Naive B cell (primary cell): ENCODE data around the gene CAPG. TPM values are rescaled to one million over a fixed set of nuclear protein-coding genes. Genes with fewer than 3 reads are reported as not detected.

Source experiments
- ATAC-seq, 2 donors: fragments of 150-1000 bp; cut with Tn5 transposase; 2 replicates each; pipeline ENCODE4 v1.10.0; 2021; ENCODE audit warnings: low read depth in 2 of 2, mild to moderate bottlenecking in 2 of 2, moderate library complexity in 2 of 2
- DNase-seq: peaks from one replicate; pipeline ENCODE4 v3.0.0; 2022
- H3K27ac Mint-ChIP-seq, 6 donors: one replicate each; pipeline ENCODE4 v1.8.0; 2020 to 2022; ENCODE audit warnings: mild to moderate bottlenecking in 6 of 6, mixed read lengths in 6 of 6, moderate library complexity in 5 of 6, inconsistent platforms in 2 of 6
- H3K27me3 Mint-ChIP-seq, 3 donors: one replicate each; pipeline ENCODE4 v1.8.0; 2021 to 2022; ENCODE audit warnings: mixed read lengths in 3 of 3, mild to moderate bottlenecking in 1 of 3
- H3K36me3 Mint-ChIP-seq, 2 donors: one replicate each; pipeline ENCODE4 v1.8.0; 2020 to 2022; ENCODE audit warnings: mixed read lengths in 2 of 2, inconsistent platforms in 1 of 2, mild to moderate bottlenecking in 1 of 2
- H3K4me1 Mint-ChIP-seq, 3 donors: one replicate each; pipeline ENCODE4 v1.8.0; 2020 to 2022; ENCODE audit warnings: mixed read lengths in 3 of 3, inconsistent platforms in 1 of 3, mild to moderate bottlenecking in 1 of 3, moderate library complexity in 1 of 3
- H3K4me3 Mint-ChIP-seq, 8 donors: one replicate each; pipeline ENCODE4 v1.8.0; 2020 to 2022; ENCODE audit warnings: mild to moderate bottlenecking in 8 of 8, mixed read lengths in 8 of 8, moderate library complexity in 8 of 8, inconsistent platforms in 2 of 8
- H3K9me3 Mint-ChIP-seq, 7 donors: one replicate each; pipeline ENCODE4 v1.8.0; 2020 to 2022; ENCODE audit warnings: mixed read lengths in 7 of 7, mild to moderate bottlenecking in 5 of 7, inconsistent platforms in 2 of 7, moderate library complexity in 1 of 7
- polyA plus RNA-seq, 6 donors: library from polyadenylated mRNA; unstranded; fragments of 300-500 nt; fragmentation: Illumina TruSeq; gene quantifications; one replicate each; pipeline ENCODE4 v1.2.3, GENCODE V29; 2021; ENCODE audit warnings: low read depth in 6 of 6

CAPG gene
- polyA plus RNA-seq, 6 donors from 2014 or later, result 114 to 414 (median 282) TPM

DNA sequence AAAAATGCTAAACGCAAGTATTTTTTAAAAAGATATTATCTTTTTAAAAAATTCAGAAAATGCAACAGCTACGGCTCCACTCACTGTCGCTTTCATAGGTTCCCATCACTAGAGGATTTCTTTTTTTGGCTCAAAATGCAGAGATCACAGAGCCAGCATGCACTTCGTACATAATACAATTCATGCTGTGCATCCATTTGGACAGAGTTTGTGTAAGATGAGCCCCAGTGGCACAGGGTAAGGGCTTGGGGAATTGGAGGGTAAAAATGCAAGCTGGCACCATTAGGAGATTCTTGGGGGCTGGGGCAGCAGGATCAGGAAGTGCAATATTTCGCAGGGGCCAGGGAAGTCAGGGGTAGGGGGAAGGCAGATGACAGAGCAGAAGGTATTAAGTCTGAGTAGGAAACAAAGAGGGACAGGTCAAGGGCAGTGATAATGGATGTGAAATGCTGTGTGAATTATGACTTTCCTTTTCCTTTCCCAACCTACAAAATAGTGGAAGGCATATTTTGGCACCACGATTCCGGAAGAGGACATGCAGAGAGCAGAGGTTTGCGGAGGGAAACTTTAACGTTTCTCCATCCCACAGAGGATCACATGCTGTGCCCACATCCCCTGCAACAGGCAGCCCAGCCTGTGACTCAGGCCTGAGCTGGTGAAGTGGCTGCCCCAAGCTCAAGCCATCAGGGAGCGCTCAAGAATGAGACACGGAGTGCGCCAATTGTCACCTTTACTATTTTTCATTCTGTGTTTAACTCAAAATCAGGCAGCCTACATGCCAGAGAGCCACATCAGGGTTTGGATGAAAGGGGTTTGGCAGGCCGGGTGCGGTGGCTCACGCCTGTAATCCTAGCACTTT is 4.7 kb downstream of the CAPG start:
- Mint-ChIP-seq H3K4me1 (peaks cover 43 to 65% (median 52%) of the 10 kb centered on the region in 3 donors), H3K36me3 (peaks cover 0 to 12% of the 10 kb centered on the region in 2 donors), H3K27me3 (no peaks in the 10 kb centered on the region), H3K4me3 (peak overlapping the region; percentile 5 to 81 (median 64)), H3K9me3 (no peaks in the 10 kb centered on the region), H3K27ac (peak overlapping the region in 5 of 6 donors; percentile 38 to 81 (median 78))
- ATAC-seq, result peak in 1 of 2 donors; percentile 7
- DNase-seq, result no peak

DNA sequence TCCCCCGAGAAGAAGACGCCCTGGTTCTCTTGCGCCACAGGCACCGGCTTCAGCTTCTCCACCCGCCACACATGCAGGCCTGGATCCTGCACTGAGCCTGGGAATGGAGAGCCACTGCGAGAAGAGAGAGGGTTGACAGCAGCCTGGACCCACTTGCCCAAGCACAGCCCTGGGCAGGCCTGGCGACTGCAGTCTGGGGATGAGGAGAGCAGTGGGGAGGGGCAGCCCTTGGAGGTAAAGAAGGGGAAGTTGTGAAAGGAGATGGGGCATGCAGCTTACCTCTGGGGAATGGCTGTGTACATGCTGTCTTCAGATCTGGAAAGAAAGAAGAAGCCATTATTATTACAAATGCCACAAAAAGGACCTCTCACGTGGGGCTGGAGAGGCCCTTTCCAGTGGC is 8.3 kb downstream of the CAPG start:
- peaks cover 0 to 31% of the 10 kb centered on the region in 2 donors for H3K36me3 Mint-ChIP-seq
- H3K27me3 Mint-ChIP-seq, result no peaks in the 10 kb centered on the region
- no peak for DNase-seq
- peak overlapping the region in 7 of 8 donors; percentile 8 to 85 (median 67) for H3K4me3 Mint-ChIP-seq
- no peaks in the 10 kb centered on the region for H3K9me3 Mint-ChIP-seq
- H3K27ac Mint-ChIP-seq, result peak overlapping the region in 4 of 6 donors; percentile 76 to 92 (median 90)
- ATAC-seq, result peak; percentile 79 to 81
- H3K4me1 Mint-ChIP-seq, result peaks cover 19 to 45% (median 37%) of the 10 kb centered on the region in 3 donors

- peaks cover 0 to 35% of the 10 kb centered on the region in 2 donors for H3K36me3 Mint-ChIP-seq
- no peak for ATAC-seq
- peaks cover 19 to 47% (median 41%) of the 10 kb centered on the region in 3 donors for H3K4me1 Mint-ChIP-seq
- no peak for DNase-seq
- no peaks in the 10 kb centered on the region for H3K27me3 Mint-ChIP-seq
- no peak overlapping the region for H3K27ac Mint-ChIP-seq
- H3K9me3 Mint-ChIP-seq, result no peaks in the 10 kb centered on the region
- no peak overlapping the region for H3K4me3 Mint-ChIP-seq
Observed at GRCh38 chr2:85401464-85401805, 8.7 kb downstream of the CAPG start.

DNA sequence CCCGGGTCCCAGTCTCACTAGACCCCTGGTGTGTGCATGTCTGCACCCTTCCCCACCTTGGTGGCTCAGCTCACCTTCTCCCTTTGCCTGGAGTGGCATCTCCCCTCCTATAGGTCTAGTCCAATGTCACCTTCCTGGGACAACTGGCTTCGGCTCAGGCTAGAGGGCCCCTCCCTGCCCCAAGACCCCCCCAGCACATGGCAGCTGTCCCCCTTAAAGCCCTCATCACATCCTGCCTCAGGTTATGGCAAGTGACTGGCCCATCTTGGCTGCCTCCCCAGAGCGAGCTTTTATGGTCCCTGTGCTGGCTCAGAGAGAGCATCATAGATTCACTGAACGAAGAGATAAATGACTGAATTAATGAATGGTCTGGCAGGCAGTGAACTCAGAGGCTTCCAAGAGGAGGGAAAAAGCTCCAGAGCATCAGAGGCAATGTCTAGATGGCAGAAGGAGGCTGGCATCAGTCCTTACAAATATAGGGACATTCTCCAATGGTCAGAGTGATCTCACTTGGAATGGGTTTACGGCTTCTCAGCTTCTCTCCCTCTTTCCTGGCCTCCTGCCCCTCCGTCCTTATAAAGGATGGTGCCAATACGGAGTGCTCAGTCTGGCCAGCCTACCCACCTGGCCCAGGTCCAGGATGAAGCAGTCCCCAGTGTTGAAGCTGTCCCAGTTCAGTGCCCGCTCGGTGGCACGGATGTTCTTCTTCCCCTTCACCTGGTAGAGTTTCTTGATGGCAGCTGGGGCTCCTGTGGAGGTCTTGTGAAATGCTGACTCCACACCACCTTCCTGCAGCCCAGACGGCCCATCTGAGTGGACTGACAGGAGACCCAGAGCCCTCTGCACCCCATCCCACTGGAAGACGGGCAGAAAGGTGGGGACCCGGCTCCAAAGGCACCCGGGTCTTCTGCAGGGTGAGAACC is 9.4 kb downstream of the CAPG start:
- Mint-ChIP-seq H3K27me3 (no peaks in the 10 kb centered on the region), H3K9me3 (no peaks in the 10 kb centered on the region), H3K4me3 (peak overlapping the region in 1 of 8 donors; percentile 5), H3K4me1 (peaks cover 19 to 40% (median 40%) of the 10 kb centered on the region in 3 donors), H3K36me3 (peaks cover 0 to 38% of the 10 kb centered on the region in 2 donors), H3K27ac (peak overlapping the region in 4 of 6 donors; percentile 47 to 96 (median 68))
- ATAC-seq, result no peak
- no peak for DNase-seq

DNA sequence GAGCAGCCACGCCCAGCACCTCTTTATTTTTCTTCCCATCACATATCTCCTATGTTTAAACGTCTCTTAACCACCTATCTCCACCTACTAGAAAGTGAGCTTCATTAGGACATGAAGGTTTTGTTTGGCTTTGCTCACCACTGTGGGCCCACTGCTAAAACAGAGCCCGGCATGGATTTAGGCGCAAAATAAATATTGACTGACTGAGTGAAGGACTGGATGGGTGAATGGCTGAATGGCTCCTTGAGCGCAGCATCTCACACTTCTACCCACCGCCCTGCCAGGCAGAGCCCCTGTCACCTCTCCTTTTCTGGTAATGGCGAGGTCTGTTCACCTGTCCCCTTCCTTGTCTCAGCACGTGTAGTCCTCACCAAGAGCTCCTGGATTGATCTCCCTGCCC is 10.1 kb downstream of the CAPG start:
- Mint-ChIP-seq H3K9me3 (no peaks in the 10 kb centered on the region), H3K27ac (peak overlapping the region in 2 of 6 donors; percentile 47 to 96), H3K4me1 (peaks cover 11 to 33% (median 32%) of the 10 kb centered on the region in 3 donors), H3K4me3 (no peak overlapping the region), H3K27me3 (no peaks in the 10 kb centered on the region), H3K36me3 (peaks cover 0 to 38% of the 10 kb centered on the region in 2 donors)
- no peak for DNase-seq
- ATAC-seq, result no peak

DNA sequence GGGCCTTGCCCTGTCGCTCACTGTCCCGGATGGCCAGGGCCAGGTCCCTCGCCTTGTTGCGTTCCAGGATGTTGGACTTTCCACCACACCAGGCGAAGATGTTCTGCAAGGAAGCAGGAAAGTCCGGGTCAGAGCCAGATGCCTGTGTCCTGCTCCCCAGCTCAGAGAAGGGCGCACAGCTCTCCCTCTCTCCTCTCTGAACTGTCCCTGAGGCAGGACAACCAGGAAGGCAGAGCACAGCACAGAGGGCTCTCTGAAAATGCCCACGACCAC is 11.0 kb downstream of the CAPG start:
- no peak for DNase-seq
- no peaks in the 10 kb centered on the region for H3K27me3 Mint-ChIP-seq
- peaks cover 9 to 36% (median 30%) of the 10 kb centered on the region in 3 donors for H3K4me1 Mint-ChIP-seq
- ATAC-seq, result no peak
- H3K4me3 Mint-ChIP-seq, result peak overlapping the region in 1 of 8 donors; percentile 42
- peak overlapping the region in 4 of 6 donors; percentile 26 to 92 (median 79) for H3K27ac Mint-ChIP-seq
- H3K9me3 Mint-ChIP-seq, result no peaks in the 10 kb centered on the region
- peaks cover 0 to 38% of the 10 kb centered on the region in 2 donors for H3K36me3 Mint-ChIP-seq

DNA sequence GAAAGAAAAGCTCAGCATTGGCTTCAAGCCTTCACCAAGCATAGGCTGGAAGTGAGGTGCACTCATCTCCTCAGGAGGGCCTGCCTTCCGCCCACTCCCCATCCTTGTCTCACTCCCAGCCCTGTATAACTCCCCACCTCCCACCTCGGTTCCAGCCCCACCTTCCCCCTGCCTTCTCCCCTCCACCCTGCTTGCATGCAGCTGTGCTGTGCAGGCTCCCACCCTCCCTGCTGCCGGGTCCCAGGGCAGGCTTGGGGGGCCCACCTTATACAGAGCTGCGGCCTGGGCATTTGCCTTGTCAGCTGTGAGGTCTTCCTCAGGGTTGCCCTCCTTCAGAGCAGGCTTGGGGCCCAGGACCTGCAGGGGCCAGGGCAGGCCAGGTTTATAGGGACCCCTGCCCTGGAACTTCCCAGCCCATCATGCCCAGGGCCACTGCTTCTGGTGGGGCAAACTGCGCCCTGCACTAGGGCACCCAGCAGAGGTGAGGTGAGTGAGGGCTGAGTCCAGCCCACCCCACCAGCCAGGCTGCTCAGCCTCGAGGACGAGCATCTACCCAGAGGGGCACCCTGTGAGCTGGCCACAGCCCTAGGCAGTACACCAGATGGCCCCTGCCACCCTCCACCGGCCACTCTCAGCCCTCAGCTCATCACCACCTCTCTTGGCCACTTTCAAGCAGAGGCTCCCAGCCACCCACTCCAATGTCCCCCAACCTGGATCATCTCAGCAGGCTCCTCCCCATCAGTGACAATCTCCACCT is 11.6 kb downstream of the CAPG start:
- ATAC-seq (no peak), DNase-seq (no peak)
- H3K9me3 Mint-ChIP-seq, result no peaks in the 10 kb centered on the region
- H3K4me3 Mint-ChIP-seq, result no peak overlapping the region
- peaks cover 13 to 41% (median 35%) of the 10 kb centered on the region in 3 donors for H3K4me1 Mint-ChIP-seq
- peaks cover 0 to 38% of the 10 kb centered on the region in 2 donors for H3K36me3 Mint-ChIP-seq
- no peaks in the 10 kb centered on the region for H3K27me3 Mint-ChIP-seq
- peak overlapping the region in 2 of 6 donors; percentile 26 to 70 for H3K27ac Mint-ChIP-seq

- H3K36me3 Mint-ChIP-seq, result peaks cover 0 to 38% of the 10 kb centered on the region in 2 donors
- H3K27ac Mint-ChIP-seq, result peak overlapping the region in 1 of 6 donors; percentile 70
- H3K27me3 Mint-ChIP-seq, result no peaks in the 10 kb centered on the region
- no peak overlapping the region for H3K4me3 Mint-ChIP-seq
- ATAC-seq, result no peak
- H3K9me3 Mint-ChIP-seq, result no peaks in the 10 kb centered on the region
- H3K4me1 Mint-ChIP-seq, result peaks cover 13 to 44% (median 40%) of the 10 kb centered on the region in 3 donors
- no peak for DNase-seq
Observed at GRCh38 chr2:85397925-85398331, 12.2 kb downstream of the CAPG start.

- Mint-ChIP-seq H3K36me3 (peaks cover 0 to 33% of the 10 kb centered on the region in 2 donors), H3K27ac (peak overlapping the region in 4 of 6 donors; percentile 37 to 85 (median 74)), H3K4me3 (peak overlapping the region in 1 of 8 donors; percentile 72), H3K4me1 (peaks cover 12 to 44% (median 42%) of the 10 kb centered on the region in 3 donors), H3K9me3 (no peaks in the 10 kb centered on the region), H3K27me3 (no peaks in the 10 kb centered on the region)
- ATAC-seq (no peak), DNase-seq (no peak)
Observed at GRCh38 chr2:85396531-85397470, 13.4 kb downstream of the CAPG start.

DNA sequence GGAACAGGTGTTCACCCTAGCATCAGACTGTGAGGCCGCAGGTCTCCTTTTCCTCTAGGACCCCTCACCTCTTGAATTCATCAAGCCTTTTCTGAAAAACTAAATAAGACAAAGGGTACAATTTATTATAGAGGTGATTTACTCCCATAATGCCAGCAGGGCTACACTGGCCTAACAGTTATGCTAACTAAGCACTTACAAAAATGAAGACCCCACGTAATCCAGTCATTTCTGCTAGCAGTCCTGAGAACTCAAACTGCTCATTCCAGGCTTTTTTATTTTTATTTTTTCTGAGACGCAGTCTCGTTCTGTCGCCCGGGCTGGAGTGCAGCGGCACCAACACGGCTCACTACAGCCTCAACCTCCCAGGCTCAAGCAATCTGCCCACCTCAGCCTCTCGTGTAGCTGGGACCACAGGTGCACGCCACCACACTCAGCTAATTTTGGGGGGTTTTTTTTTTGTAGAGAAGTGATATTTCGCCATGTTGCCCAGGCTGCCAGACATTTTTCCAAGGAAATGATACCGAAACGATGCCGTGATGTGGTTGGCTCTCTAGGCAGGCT is 14.2 kb downstream of the CAPG start:
- Mint-ChIP-seq H3K27ac (peak overlapping the region in 2 of 6 donors; percentile 70 to 80), H3K4me3 (no peak overlapping the region), H3K9me3 (no peaks in the 10 kb centered on the region), H3K4me1 (peaks cover 16 to 50% (median 47%) of the 10 kb centered on the region in 3 donors), H3K36me3 (peaks cover 0 to 31% of the 10 kb centered on the region in 2 donors), H3K27me3 (no peaks in the 10 kb centered on the region)
- DNase-seq, result no peak
- no peak for ATAC-seq

DNA sequence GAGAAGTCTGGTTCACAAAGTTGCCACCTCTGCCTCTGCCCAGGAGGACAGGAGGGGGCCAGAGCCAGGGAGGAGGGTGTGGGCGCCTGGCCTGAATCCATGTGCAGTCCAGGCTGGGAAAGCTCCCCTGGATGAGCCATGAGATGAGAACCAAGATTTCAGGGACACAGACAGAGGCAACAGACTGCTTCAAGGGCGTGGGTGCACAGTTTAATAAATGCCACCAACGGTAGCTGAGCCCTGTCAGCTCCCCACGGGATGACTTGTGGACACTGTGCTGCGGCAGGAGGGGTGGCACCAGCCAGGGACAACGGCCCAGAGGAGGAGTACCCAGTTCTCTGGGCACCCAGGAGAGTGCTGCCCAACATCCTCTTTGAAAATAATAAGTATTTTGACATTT is 15.2 kb downstream of the CAPG start:
- Mint-ChIP-seq H3K9me3 (no peaks in the 10 kb centered on the region), H3K36me3 (peaks cover 0 to 27% of the 10 kb centered on the region in 2 donors), H3K27ac (peak overlapping the region in 5 of 6 donors; percentile 44 to 87 (median 58)), H3K4me3 (no peak overlapping the region), H3K4me1 (peaks cover 16 to 48% (median 42%) of the 10 kb centered on the region in 3 donors), H3K27me3 (no peaks in the 10 kb centered on the region)
- DNase-seq (no peak), ATAC-seq (no peak)

- no peak for ATAC-seq
- peaks cover 0 to 25% of the 10 kb centered on the region in 2 donors for H3K36me3 Mint-ChIP-seq
- H3K4me1 Mint-ChIP-seq, result peaks cover 16 to 48% (median 41%) of the 10 kb centered on the region in 3 donors
- DNase-seq, result no peak
- no peaks in the 10 kb centered on the region for H3K27me3 Mint-ChIP-seq
- H3K27ac Mint-ChIP-seq, result peak overlapping the region; percentile 41 to 91 (median 77)
- H3K9me3 Mint-ChIP-seq, result no peaks in the 10 kb centered on the region
- H3K4me3 Mint-ChIP-seq, result peak overlapping the region in 1 of 8 donors; percentile 9
Observed at GRCh38 chr2:85394261-85394681, 15.9 kb downstream of the CAPG start.
